ENCODE results near the gene CAMSAP3. TPM values are rescaled to one million over a fixed set of nuclear protein-coding genes. Genes with fewer than 3 reads are reported as not detected.

The CAMSAP3 gene
- polyA plus RNA-seq, 1 donor from 2014 or later = 0.44 TPM

- peaks cover 3% of the 10 kb centered on the region for H3K27me3 Mint-ChIP-seq
- no peaks in the 10 kb centered on the region for H3K9me3 Mint-ChIP-seq
- peaks cover 10 to 16% (median 11%) of the 10 kb centered on the region in 3 donors for H3K4me1 Mint-ChIP-seq
- H3K27ac Mint-ChIP-seq = no peak overlapping the region
- peak overlapping the region in 1 of 4 donors; percentile 26 for H3K4me3 Mint-ChIP-seq
- no peaks in the 10 kb centered on the region for H3K36me3 Mint-ChIP-seq
Measured at GRCh38 chr19:7655581-7655980, 59.9 kb downstream of the CAMSAP3 start.

GRCh38 chr19:7657131-7657751 is 61.6 kb downstream of the CAMSAP3 start:
- Mint-ChIP-seq H3K36me3 (no peaks in the 10 kb centered on the region), H3K4me3 (peak overlapping the region in 3 of 4 donors; percentile 25 to 64 (median 45)), H3K27ac (peak overlapping the region in 2 of 3 donors; percentile 13 to 31), H3K4me1 (peaks cover 6 to 13% (median 7%) of the 10 kb centered on the region in 3 donors), H3K27me3 (no peaks in the 10 kb centered on the region), H3K9me3 (no peaks in the 10 kb centered on the region)

- Mint-ChIP-seq H3K27me3 (no peaks in the 10 kb centered on the region), H3K27ac (peak overlapping the region; percentile 67 to 90 (median 67)), H3K4me3 (peak overlapping the region; percentile 64 to 83 (median 70)), H3K4me1 (peaks cover 3 to 8% (median 6%) of the 10 kb centered on the region in 3 donors), H3K36me3 (no peaks in the 10 kb centered on the region), H3K9me3 (no peaks in the 10 kb centered on the region)
Measured at GRCh38 chr19:7658219-7658686, 62.6 kb downstream of the CAMSAP3 start.

GRCh38 chr19:7661744-7662538 is 66.3 kb downstream of the CAMSAP3 start:
- H3K9me3 Mint-ChIP-seq = peaks cover 0 to 2% (median 0%) of the 10 kb centered on the region in 3 donors
- peaks cover 3 to 8% (median 6%) of the 10 kb centered on the region in 3 donors for H3K4me1 Mint-ChIP-seq
- H3K36me3 Mint-ChIP-seq = no peaks in the 10 kb centered on the region
- no peak overlapping the region for H3K4me3 Mint-ChIP-seq
- H3K27ac Mint-ChIP-seq = peak overlapping the region in 1 of 3 donors; percentile 62
- peaks cover 3% of the 10 kb centered on the region for H3K27me3 Mint-ChIP-seq

GRCh38 chr19:7662657-7663056 is 67.0 kb downstream of the CAMSAP3 start:
- H3K4me1 Mint-ChIP-seq = peaks cover 3 to 6% (median 5%) of the 10 kb centered on the region in 3 donors
- H3K27ac Mint-ChIP-seq = no peak overlapping the region
- H3K36me3 Mint-ChIP-seq = no peaks in the 10 kb centered on the region
- H3K27me3 Mint-ChIP-seq = peaks cover 3% of the 10 kb centered on the region
- H3K4me3 Mint-ChIP-seq = no peak overlapping the region
- H3K9me3 Mint-ChIP-seq = peaks cover 0 to 2% (median 0%) of the 10 kb centered on the region in 3 donors

- Mint-ChIP-seq H3K36me3 (no peaks in the 10 kb centered on the region), H3K27me3 (peaks cover 4% of the 10 kb centered on the region), H3K27ac (no peak overlapping the region), H3K9me3 (peaks cover 0 to 2% (median 0%) of the 10 kb centered on the region in 3 donors), H3K4me1 (no peaks in the 10 kb centered on the region), H3K4me3 (no peak overlapping the region)
Measured at GRCh38 chr19:7663706-7664105, 68.0 kb downstream of the CAMSAP3 start.

GRCh38 chr19:7665076-7665475 is 69.4 kb downstream of the CAMSAP3 start:
- H3K36me3 Mint-ChIP-seq = no peaks in the 10 kb centered on the region
- peaks cover 8% of the 10 kb centered on the region for H3K27me3 Mint-ChIP-seq
- H3K4me3 Mint-ChIP-seq = no peak overlapping the region
- H3K27ac Mint-ChIP-seq = no peak overlapping the region
- no peaks in the 10 kb centered on the region for H3K4me1 Mint-ChIP-seq
- H3K9me3 Mint-ChIP-seq = peaks cover 0 to 2% (median 0%) of the 10 kb centered on the region in 3 donors

Other genes starting within 250 kb of the CAMSAP3 start
- gene ARHGEF18, start 246.9 kb upstream of the CAMSAP3 start, polyA plus RNA-seq = 12.6 TPM
- gene PEX11G, start 106.8 kb upstream of the CAMSAP3 start, polyA plus RNA-seq = 2.8 TPM
- gene ZNF358, start 79.8 kb upstream of the CAMSAP3 start, polyA plus RNA-seq = 1.3 TPM
- gene MCOLN1, start 73.2 kb upstream of the CAMSAP3 start, polyA plus RNA-seq = 5.2 TPM
- 12.5 TPM for gene PNPLA6, start 60.1 kb upstream of the CAMSAP3 start, polyA plus RNA-seq
- gene XAB2, start 33.7 kb downstream of the CAMSAP3 start, polyA plus RNA-seq = 9.7 TPM
- 232 TPM for gene PET100, start 33.9 kb downstream of the CAMSAP3 start, polyA plus RNA-seq
- not detected for gene PCP2, start 37.9 kb downstream of the CAMSAP3 start, polyA plus RNA-seq
- 70.2 TPM for gene STXBP2, start 41.2 kb downstream of the CAMSAP3 start, polyA plus RNA-seq
- gene RETN, start 73.2 kb downstream of the CAMSAP3 start, polyA plus RNA-seq = not detected
- gene MCEMP1, start 81.2 kb downstream of the CAMSAP3 start, polyA plus RNA-seq = 0.73 TPM
- 219 TPM for gene TRAPPC5, start 85.0 kb downstream of the CAMSAP3 start, polyA plus RNA-seq
- 197 TPM for gene FCER2, start 106.3 kb downstream of the CAMSAP3 start, polyA plus RNA-seq
- 0.43 TPM for gene CLEC4G, start 136.2 kb downstream of the CAMSAP3 start, polyA plus RNA-seq
- not detected for gene CD209, start 151.7 kb downstream of the CAMSAP3 start, polyA plus RNA-seq
- gene CLEC4M, start 167.4 kb downstream of the CAMSAP3 start, polyA plus RNA-seq = not detected
- 3.2 TPM for gene EVI5L, start 234.4 kb downstream of the CAMSAP3 start, polyA plus RNA-seq